Endodermal cell (in vitro differentiated cells): Measurements from ENCODE around the gene CCDC134. TPM values are rescaled to one million over a fixed set of nuclear protein-coding genes. Genes with fewer than 3 reads are reported as not detected.

ENCODE experiments used
- DNase-seq: peaks from one replicate; pipeline ENCODE4 v3.0.0-alpha.2; 2017
- H3K27ac ChIP-seq: 2 replicates; pipeline ENCODE4 v1.5.1; 2013; ENCODE audit warnings: mild to moderate bottlenecking, low read depth, low read length, moderate library complexity
- H3K27me3 ChIP-seq: 2 replicates; pipeline ENCODE4 v1.6.1; 2013; ENCODE audit warnings: mild to moderate bottlenecking, low read length, moderate library complexity; ENCODE audit not compliant: insufficient read depth, control insufficient read depth, poor library complexity, severe bottlenecking
- H3K36me3 ChIP-seq: 2 replicates; pipeline ENCODE4 v1.7.0; 2013; ENCODE audit warnings: mild to moderate bottlenecking, low read length, moderate library complexity; ENCODE audit not compliant: control insufficient read depth, insufficient read depth
- H3K4me1 ChIP-seq: one replicate; pipeline ENCODE4 v1.7.0; 2013; ENCODE audit warnings: low read length; ENCODE audit not compliant: control insufficient read depth, insufficient read depth
- H3K4me3 ChIP-seq: 2 replicates; pipeline ENCODE4 v1.5.1; 2013; ENCODE audit warnings: mild to moderate bottlenecking, low read length, moderate library complexity
- H3K9ac ChIP-seq: 2 replicates; pipeline ENCODE4 v1.6.1; 2013; ENCODE audit warnings: mild to moderate bottlenecking, low read length, moderate library complexity; ENCODE audit not compliant: poor library complexity, severe bottlenecking; ENCODE audit errors: extremely low read depth
- H3K9me3 ChIP-seq: 2 replicates; pipeline ENCODE4 v1.6.1; 2013; ENCODE audit warnings: mild to moderate bottlenecking, low read length, moderate library complexity; ENCODE audit not compliant: control insufficient read depth
- H3K27ac Mint-ChIP-seq: 2 replicates; pipeline ENCODE4 v1.8.0; 2020; ENCODE audit warnings: mixed read lengths
- H3K27me3 Mint-ChIP-seq: 2 replicates; pipeline ENCODE4 v1.8.0; 2021; ENCODE audit warnings: mild to moderate bottlenecking, mixed read lengths; ENCODE audit not compliant: insufficient read depth
- H3K36me3 Mint-ChIP-seq: 2 replicates; pipeline ENCODE4 v1.8.0; 2020; ENCODE audit warnings: low read depth, mixed read lengths
- H3K4me1 Mint-ChIP-seq: 2 replicates; pipeline ENCODE4 v1.8.0; 2020; ENCODE audit warnings: mixed read lengths
- H3K4me3 Mint-ChIP-seq: 2 replicates; pipeline ENCODE4 v1.8.0; 2020; ENCODE audit warnings: mild to moderate bottlenecking, moderate library complexity, mixed read lengths
- H3K9me3 Mint-ChIP-seq: 2 replicates; pipeline ENCODE4 v1.8.0; 2020; ENCODE audit warnings: mild to moderate bottlenecking, mixed read lengths
- WGBS, 2 experiments: methylation state at CpG; one replicate each; pipeline versions ENCODE4 v1.1.5 to v1.1.7; 2013; ENCODE audit warnings: missing lambda C conversion rate in 2 of 2, mixed read lengths in 1 of 2; ENCODE audit not compliant: insufficient coverage in 1 of 2, insufficient read length in 1 of 2; 5-methylcytosine and 5-hydroxymethylcytosine counted together
- total RNA-seq, 2 donors: library from RNA; stranded (reverse); fragmentation: NEBNext Ultra II Directional in 1 of 2; extraction: Animal tissue kit (Norgen Biotek cat#: 25700) in 1 of 2; gene quantifications; 2 replicates in 1 of 2; 3 replicates in 1 of 2; pipeline ENCODE4 v1.2.1, GENCODE V29; 2021
- TF ChIP-seq, protein P1 (sequence below): fragments of 200-600 bp; sonication (generic); conservative IDR thresholded peaks from 2 replicates; pipeline ENCODE4 v1.5.0; 2021; ENCODE audit warnings: antibody characterized with exemption, mild to moderate bottlenecking

The CCDC134 gene
- total RNA-seq, 2 donors from 2014 or later: 15.0 to 21.0 TPM

DNA sequence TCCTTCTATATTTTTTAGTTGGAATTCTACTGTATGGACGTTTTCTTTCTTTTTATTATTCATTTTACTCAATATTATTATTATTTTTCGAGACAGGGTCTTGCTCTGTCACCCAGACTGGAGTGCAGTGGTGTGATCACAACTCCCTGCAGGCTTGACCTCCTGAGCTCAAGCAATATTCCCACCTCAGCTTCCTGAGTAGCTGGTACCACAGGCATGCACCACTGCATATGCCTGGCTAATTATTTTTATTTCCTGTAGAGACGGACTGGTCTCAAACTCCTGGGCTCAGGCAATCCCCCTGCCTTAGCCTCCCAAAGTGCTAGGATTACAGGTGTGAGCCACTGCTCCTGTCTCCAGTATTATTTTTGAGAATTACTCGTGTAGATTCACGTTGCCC is 34.0 kb upstream of the CCDC134 start:
- Histone ChIP-seq H3K36me3 (no peaks in the 10 kb centered on the region), H3K4me3 (no peak overlapping the region), H3K9me3 (no peaks in the 10 kb centered on the region), H3K4me1 (no peaks in the 10 kb centered on the region), H3K27ac (no peak overlapping the region), H3K9ac (no peak overlapping the region), H3K27me3 (no peaks in the 10 kb centered on the region)
- Mint-ChIP-seq H3K27me3 (peaks cover 18% of the 10 kb centered on the region), H3K4me1 (peaks cover 7% of the 10 kb centered on the region), H3K4me3 (no peak overlapping the region), H3K9me3 (no peaks in the 10 kb centered on the region), H3K36me3 (no peaks in the 10 kb centered on the region), H3K27ac (no peak overlapping the region)
- DNase-seq: no peak
- TF ChIP-seq, protein P1, sequence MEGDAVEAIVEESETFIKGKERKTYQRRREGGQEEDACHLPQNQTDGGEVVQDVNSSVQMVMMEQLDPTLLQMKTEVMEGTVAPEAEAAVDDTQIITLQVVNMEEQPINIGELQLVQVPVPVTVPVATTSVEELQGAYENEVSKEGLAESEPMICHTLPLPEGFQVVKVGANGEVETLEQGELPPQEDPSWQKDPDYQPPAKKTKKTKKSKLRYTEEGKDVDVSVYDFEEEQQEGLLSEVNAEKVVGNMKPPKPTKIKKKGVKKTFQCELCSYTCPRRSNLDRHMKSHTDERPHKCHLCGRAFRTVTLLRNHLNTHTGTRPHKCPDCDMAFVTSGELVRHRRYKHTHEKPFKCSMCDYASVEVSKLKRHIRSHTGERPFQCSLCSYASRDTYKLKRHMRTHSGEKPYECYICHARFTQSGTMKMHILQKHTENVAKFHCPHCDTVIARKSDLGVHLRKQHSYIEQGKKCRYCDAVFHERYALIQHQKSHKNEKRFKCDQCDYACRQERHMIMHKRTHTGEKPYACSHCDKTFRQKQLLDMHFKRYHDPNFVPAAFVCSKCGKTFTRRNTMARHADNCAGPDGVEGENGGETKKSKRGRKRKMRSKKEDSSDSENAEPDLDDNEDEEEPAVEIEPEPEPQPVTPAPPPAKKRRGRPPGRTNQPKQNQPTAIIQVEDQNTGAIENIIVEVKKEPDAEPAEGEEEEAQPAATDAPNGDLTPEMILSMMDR: no peak
- 86 to 90% methylated on average over 3 to 5 of the region's 5 CpGs for WGBS, 2 experiments

DNA sequence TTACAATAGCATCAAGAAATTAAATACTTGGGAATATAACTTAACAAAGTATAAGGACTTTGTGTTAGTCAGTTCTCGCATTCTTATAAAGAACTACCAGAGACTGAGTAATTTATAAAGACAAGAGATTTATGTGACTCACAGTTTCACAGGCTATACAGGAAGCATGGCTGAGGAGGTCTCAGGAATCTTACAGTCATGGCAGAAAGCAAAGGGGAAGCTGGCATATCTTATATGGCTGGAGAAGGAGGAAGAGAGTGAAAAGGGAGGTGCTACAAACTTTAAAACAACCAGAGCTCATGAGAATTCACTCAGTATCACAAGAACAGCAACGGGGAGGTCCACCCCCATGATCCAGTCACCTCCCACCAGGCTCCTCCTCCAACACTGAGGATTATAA is 32.0 kb upstream of the CCDC134 start:
- Histone ChIP-seq H3K4me1 (no peaks in the 10 kb centered on the region), H3K36me3 (no peaks in the 10 kb centered on the region), H3K4me3 (no peak overlapping the region), H3K27me3 (no peaks in the 10 kb centered on the region), H3K27ac (no peak overlapping the region), H3K9me3 (no peaks in the 10 kb centered on the region), H3K9ac (no peak overlapping the region)
- Mint-ChIP-seq H3K9me3 (no peaks in the 10 kb centered on the region), H3K27me3 (peaks cover 18% of the 10 kb centered on the region), H3K4me1 (peaks cover 10% of the 10 kb centered on the region), H3K36me3 (no peaks in the 10 kb centered on the region), H3K4me3 (no peak overlapping the region), H3K27ac (no peak overlapping the region)
- TF ChIP-seq, protein P1: no peak
- WGBS, 2 experiments: 91 to 100% methylated on average over 1 to 2 of the region's 2 CpGs
- DNase-seq: no peak

DNA sequence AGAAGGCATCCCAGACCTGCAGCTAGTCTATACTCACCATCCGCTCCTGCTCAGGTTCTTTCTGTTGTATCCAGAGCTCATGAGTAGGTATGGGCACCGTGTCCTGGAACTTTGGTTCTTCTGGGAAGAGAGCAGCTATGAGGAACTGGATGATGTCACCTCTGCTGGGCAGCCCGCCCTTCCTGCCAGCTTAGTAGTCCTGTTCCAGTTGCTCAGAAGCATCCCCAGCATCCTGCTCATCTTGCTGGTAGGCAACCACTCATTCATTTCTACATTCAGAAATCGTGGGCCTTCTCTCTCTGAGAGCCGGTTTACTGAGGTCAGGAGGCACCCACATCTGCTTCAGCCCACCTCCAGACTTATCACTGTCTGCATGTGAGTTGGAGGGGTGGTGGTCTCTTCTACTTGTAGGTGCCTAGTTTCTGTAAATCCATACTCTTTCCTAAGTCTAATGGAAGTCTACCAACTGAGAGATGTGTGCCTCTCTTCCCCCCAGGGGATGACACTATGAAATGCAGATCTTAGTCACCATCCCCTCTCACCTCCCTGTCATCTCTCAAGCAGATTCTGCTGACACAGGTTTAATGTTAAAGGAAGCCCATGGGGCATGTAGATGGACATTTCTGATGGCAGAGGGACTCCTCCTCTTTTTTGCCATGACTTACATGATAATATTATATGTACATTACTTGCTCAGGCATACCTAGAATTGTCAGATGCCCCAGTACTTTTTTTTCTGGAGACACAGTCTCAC is 29.6 kb upstream of the CCDC134 start:
- H3K27me3 ChIP-seq: no peaks in the 10 kb centered on the region
- Mint-ChIP-seq H3K4me1 (peaks cover 15% of the 10 kb centered on the region), H3K9me3 (no peaks in the 10 kb centered on the region), H3K27me3 (peaks cover 22% of the 10 kb centered on the region), H3K36me3 (no peaks in the 10 kb centered on the region), H3K4me3 (no peak overlapping the region), H3K27ac (no peak overlapping the region)
- H3K9ac ChIP-seq: no peak overlapping the region
- WGBS, 2 experiments: 92 to 93% methylated on average over 2 to 5 of the region's 5 CpGs
- H3K4me3 ChIP-seq: no peak overlapping the region
- no peak overlapping the region for H3K27ac ChIP-seq
- TF ChIP-seq, protein P1: no peak
- no peaks in the 10 kb centered on the region for H3K36me3 ChIP-seq
- H3K9me3 ChIP-seq: no peaks in the 10 kb centered on the region
- DNase-seq: no peak
- H3K4me1 ChIP-seq: no peaks in the 10 kb centered on the region
